Measurements from ENCODE around the gene ME1. TPM values are rescaled to one million over a fixed set of nuclear protein-coding genes. Genes with fewer than 3 reads are reported as not detected.
"Not testable (repeated sequence)": the region's sequence is repeated elsewhere in the genome, so short reads cannot be mapped to it uniquely, and the experiment has no call there.

ME1 gene
- total RNA-seq, 2 experiments from 2014 or later: not detected

- intact Hi-C loops (cut with micrococcal nuclease): no loop called here
- no peak for DNase-seq
- H3K9me3 Mint-ChIP-seq: no peaks in the 10 kb centered on the region
- H3K4me3 Mint-ChIP-seq: no peak overlapping the region
- CTCF ChIA-PET: no interaction called here
- no peak overlapping the region for H3K27ac Mint-ChIP-seq
- H3K4me1 Mint-ChIP-seq (ENCODE audit: low read depth): no peaks in the 10 kb centered on the region
- H3K36me3 Mint-ChIP-seq (ENCODE audit: low read depth): no peaks in the 10 kb centered on the region
- H3K27me3 Mint-ChIP-seq (ENCODE audit: low read depth): no peaks in the 10 kb centered on the region
Measured at GRCh38 chr6:83462524-83462923, 31.7 kb upstream of the ME1 start.

GRCh38 chr6:83461438-83461837 is 30.6 kb upstream of the ME1 start:
- no peaks in the 10 kb centered on the region for H3K4me1 Mint-ChIP-seq (ENCODE audit: low read depth)
- intact Hi-C loops (cut with micrococcal nuclease): no loop called here
- CTCF ChIA-PET: no interaction called here
- H3K27me3 Mint-ChIP-seq (ENCODE audit: low read depth): no peaks in the 10 kb centered on the region
- DNase-seq: no peak
- no peaks in the 10 kb centered on the region for H3K9me3 Mint-ChIP-seq
- no peaks in the 10 kb centered on the region for H3K36me3 Mint-ChIP-seq (ENCODE audit: low read depth)
- H3K27ac Mint-ChIP-seq: no peak overlapping the region
- H3K4me3 Mint-ChIP-seq: no peak overlapping the region

DNA sequence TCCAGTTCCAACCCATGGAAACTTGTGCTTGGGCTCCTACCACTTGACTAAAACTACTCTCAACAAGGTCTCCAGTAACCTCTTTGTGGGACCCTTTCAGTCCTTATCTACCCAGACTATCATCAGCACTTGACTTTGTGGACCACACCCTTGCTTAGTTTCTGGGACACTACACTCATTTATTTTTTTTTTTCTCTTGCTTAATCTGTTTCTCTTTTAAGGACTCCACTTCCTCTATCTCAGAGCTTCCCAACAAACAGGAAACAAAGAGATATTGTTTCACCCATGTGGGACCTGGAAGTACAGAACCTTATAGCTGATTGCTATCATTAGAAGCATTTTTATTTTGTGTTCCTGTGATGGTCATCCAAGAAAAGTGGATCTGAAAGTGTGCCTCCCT is 28.8 kb upstream of the ME1 start:
- Mint-ChIP-seq H3K27me3 (ENCODE audit: low read depth) (no peaks in the 10 kb centered on the region), H3K27ac (no peak overlapping the region), H3K4me1 (ENCODE audit: low read depth) (no peaks in the 10 kb centered on the region), H3K9me3 (no peaks in the 10 kb centered on the region), H3K36me3 (ENCODE audit: low read depth) (no peaks in the 10 kb centered on the region), H3K4me3 (no peak overlapping the region)
- intact Hi-C loops (cut with micrococcal nuclease): no loop called here
- CTCF ChIA-PET: interaction anchor here (1.0 kb wide), 1 partner anchor 238 kb away, joined by 3 read pairs; no protein-coding TSS in a partner anchor
- no peak for DNase-seq

DNA sequence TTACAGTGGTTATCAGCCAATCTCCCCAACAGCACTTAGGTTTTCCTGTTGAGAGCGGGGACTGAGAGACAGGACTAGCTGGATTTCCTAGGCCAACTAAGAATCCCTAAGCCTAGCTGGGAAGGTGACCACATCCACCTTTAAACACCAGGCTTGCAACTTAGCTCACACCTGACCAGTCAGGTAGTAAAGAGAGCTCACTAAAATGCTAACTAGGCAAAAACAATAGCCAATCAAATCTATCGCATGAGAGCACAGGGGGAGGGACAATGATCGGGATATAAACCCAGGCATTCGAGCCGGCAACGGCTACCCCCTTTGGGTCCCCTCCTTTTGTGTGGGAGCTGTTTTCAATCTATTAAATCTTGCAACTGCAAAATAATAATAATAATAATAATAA is 19.2 kb upstream of the ME1 start:
- H3K4me3 Mint-ChIP-seq; CTCF ChIA-PET; H3K27me3 Mint-ChIP-seq (ENCODE audit: low read depth); intact Hi-C loops (cut with micrococcal nuclease); H3K4me1 Mint-ChIP-seq (ENCODE audit: low read depth); H3K27ac Mint-ChIP-seq; DNase-seq; H3K36me3 Mint-ChIP-seq (ENCODE audit: low read depth); H3K9me3 Mint-ChIP-seq: not testable (repeated sequence)

DNA sequence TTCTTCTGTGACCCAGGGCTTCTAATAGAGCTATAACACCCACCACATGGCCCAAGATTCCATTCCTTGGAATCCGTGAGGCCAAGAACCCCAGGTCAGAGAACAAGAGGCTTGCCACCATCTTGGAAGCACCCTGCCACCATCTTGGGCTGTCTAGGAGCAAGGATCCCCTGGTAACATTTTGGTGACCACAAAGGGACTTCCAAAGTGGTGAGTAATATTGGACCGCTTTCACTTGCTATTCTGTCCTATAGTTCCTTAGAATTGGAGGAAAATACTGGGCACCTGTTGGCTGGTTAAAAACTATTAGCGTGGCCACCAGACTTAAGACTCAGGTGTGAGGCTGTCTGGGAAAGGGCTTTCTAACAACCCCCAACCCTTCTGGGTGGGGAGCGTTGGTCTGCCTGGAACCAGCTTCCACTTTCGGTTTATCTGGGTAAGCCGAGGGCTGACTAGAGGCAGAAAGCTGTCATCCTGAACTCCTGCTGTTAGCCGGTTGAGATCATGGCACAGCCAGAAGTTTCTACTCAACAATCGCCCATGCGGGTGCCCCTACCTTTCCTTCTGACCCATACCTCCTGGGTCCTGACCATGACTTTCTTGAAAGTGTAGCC is 13.3 kb upstream of the ME1 start:
- H3K4me1 Mint-ChIP-seq (ENCODE audit: low read depth); intact Hi-C loops (cut with micrococcal nuclease); H3K4me3 Mint-ChIP-seq; H3K9me3 Mint-ChIP-seq; H3K27me3 Mint-ChIP-seq (ENCODE audit: low read depth); DNase-seq; H3K27ac Mint-ChIP-seq; H3K36me3 Mint-ChIP-seq (ENCODE audit: low read depth): not testable (repeated sequence)
- CTCF ChIA-PET: interaction anchor here (0.6 kb wide), 1 partner anchor 873 kb away, joined by 3 read pairs; no protein-coding TSS in a partner anchor

GRCh38 chr6:83443516-83443915 is 12.7 kb upstream of the ME1 start:
- Mint-ChIP-seq H3K4me1 (ENCODE audit: low read depth) (no peaks in the 10 kb centered on the region), H3K27me3 (ENCODE audit: low read depth) (no peaks in the 10 kb centered on the region), H3K4me3 (no peak overlapping the region), H3K27ac (no peak overlapping the region), H3K36me3 (ENCODE audit: low read depth) (no peaks in the 10 kb centered on the region), H3K9me3 (no peaks in the 10 kb centered on the region)
- intact Hi-C loops (cut with micrococcal nuclease): no loop called here
- no peak for DNase-seq
- CTCF ChIA-PET: interaction anchor here (0.6 kb wide), 1 partner anchor 873 kb away, joined by 3 read pairs; no protein-coding TSS in a partner anchor

GRCh38 chr6:83442752-83443151 is 11.9 kb upstream of the ME1 start:
- H3K27ac Mint-ChIP-seq: no peak overlapping the region
- no peaks in the 10 kb centered on the region for H3K4me1 Mint-ChIP-seq (ENCODE audit: low read depth)
- no peaks in the 10 kb centered on the region for H3K27me3 Mint-ChIP-seq (ENCODE audit: low read depth)
- intact Hi-C loops (cut with micrococcal nuclease): no loop called here
- H3K36me3 Mint-ChIP-seq (ENCODE audit: low read depth): no peaks in the 10 kb centered on the region
- no peaks in the 10 kb centered on the region for H3K9me3 Mint-ChIP-seq
- no peak overlapping the region for H3K4me3 Mint-ChIP-seq
- CTCF ChIA-PET: no interaction called here
- no peak for DNase-seq

DNA sequence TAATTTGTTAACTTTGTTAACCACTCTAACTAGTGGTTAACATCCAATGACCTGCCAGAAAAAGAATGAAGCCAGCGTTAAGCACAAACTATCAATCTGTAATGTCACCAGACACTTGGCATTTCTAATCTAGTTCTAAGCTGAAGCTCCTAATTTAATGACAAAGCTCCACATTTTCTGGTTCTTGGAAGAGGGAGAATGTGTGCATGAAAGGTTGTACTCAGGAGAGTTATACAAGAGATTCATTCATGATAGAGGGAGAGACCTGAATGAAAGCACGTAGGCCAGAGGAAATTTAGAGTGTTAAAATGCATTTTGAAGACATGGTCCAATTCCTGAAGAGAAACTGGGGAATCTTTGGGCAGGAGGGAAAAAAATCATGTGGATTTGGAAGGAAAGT is 8.3 kb upstream of the ME1 start:
- CTCF ChIA-PET: no interaction called here
- H3K36me3 Mint-ChIP-seq (ENCODE audit: low read depth): no peaks in the 10 kb centered on the region

GRCh38 chr6:83436674-83437073 is 5.8 kb upstream of the ME1 start:
- no peak for DNase-seq
- no peak overlapping the region for H3K4me3 Mint-ChIP-seq
- no peaks in the 10 kb centered on the region for H3K4me1 Mint-ChIP-seq (ENCODE audit: low read depth)
- intact Hi-C loops (cut with micrococcal nuclease): loop anchor here (10.0 kb wide), 1 partner anchor 212 kb away; no protein-coding TSS in a partner anchor
- peaks cover 10% of the 10 kb centered on the region for H3K27me3 Mint-ChIP-seq (ENCODE audit: low read depth)
- H3K36me3 Mint-ChIP-seq (ENCODE audit: low read depth): no peaks in the 10 kb centered on the region
- no peaks in the 10 kb centered on the region for H3K9me3 Mint-ChIP-seq
- CTCF ChIA-PET: interaction anchor here (0.6 to 1.2 kb wide), 2 partner anchors 78 to 453 kb away, joined by 4 to 5 read pairs; no protein-coding TSS in a partner anchor
- no peak overlapping the region for H3K27ac Mint-ChIP-seq

More for the DNA sequence above, 8.3 kb upstream of the ME1 start:
- Mint-ChIP-seq H3K9me3 (no peaks in the 10 kb centered on the region), H3K4me1 (ENCODE audit: low read depth) (no peaks in the 10 kb centered on the region), H3K27ac (no peak overlapping the region), H3K27me3 (ENCODE audit: low read depth) (peaks cover 7% of the 10 kb centered on the region), H3K4me3 (no peak overlapping the region)
- no peak for DNase-seq
- intact Hi-C loops (cut with micrococcal nuclease): loop anchor here (10.0 kb wide), 1 partner anchor 214 kb away; no protein-coding TSS in a partner anchor

- CTCF ChIA-PET: no interaction called here
- no peaks in the 10 kb centered on the region for H3K36me3 Mint-ChIP-seq (ENCODE audit: low read depth)
- intact Hi-C loops (cut with micrococcal nuclease): loop anchor here (10.0 kb wide), 1 partner anchor 208 kb away; no protein-coding TSS in a partner anchor
- no peaks in the 10 kb centered on the region for H3K4me1 Mint-ChIP-seq (ENCODE audit: low read depth)
- peaks cover 28% of the 10 kb centered on the region for H3K27me3 Mint-ChIP-seq (ENCODE audit: low read depth)
- no peaks in the 10 kb centered on the region for H3K9me3 Mint-ChIP-seq
- H3K27ac Mint-ChIP-seq: no peak overlapping the region
- no peak for DNase-seq
- no peak overlapping the region for H3K4me3 Mint-ChIP-seq
Measured at GRCh38 chr6:83433177-83433576, 2.3 kb upstream of the ME1 start.

GRCh38 chr6:83432636-83433035 is 1.8 kb upstream of the ME1 start:
- intact Hi-C loops (cut with micrococcal nuclease): loop anchor here (10.0 kb wide), 1 partner anchor 208 kb away; no protein-coding TSS in a partner anchor
- no peak for DNase-seq
- H3K27me3 Mint-ChIP-seq (ENCODE audit: low read depth): peaks cover 28% of the 10 kb centered on the region
- no peaks in the 10 kb centered on the region for H3K9me3 Mint-ChIP-seq
- no peaks in the 10 kb centered on the region for H3K36me3 Mint-ChIP-seq (ENCODE audit: low read depth)
- CTCF ChIA-PET: no interaction called here
- no peak overlapping the region for H3K27ac Mint-ChIP-seq
- no peaks in the 10 kb centered on the region for H3K4me1 Mint-ChIP-seq (ENCODE audit: low read depth)
- no peak overlapping the region for H3K4me3 Mint-ChIP-seq

GRCh38 chr6:83431545-83432155 is 799 bp upstream of the ME1 start:
- H3K9me3 Mint-ChIP-seq: no peaks in the 10 kb centered on the region
- intact Hi-C loops (cut with micrococcal nuclease): loop anchor here (10.0 kb wide), 1 partner anchor 207 kb away; no protein-coding TSS in a partner anchor
- H3K4me1 Mint-ChIP-seq (ENCODE audit: low read depth): no peaks in the 10 kb centered on the region
- CTCF ChIA-PET: no interaction called here
- no peak for DNase-seq
- no peak overlapping the region for H3K4me3 Mint-ChIP-seq
- peaks cover 28% of the 10 kb centered on the region for H3K27me3 Mint-ChIP-seq (ENCODE audit: low read depth)
- H3K36me3 Mint-ChIP-seq (ENCODE audit: low read depth): no peaks in the 10 kb centered on the region
- no peak overlapping the region for H3K27ac Mint-ChIP-seq

All from activated naive CD4-positive, alpha-beta T cell treated with anti-CD3 and anti-CD28 coated beads for 36 hours (primary cell).